Measurements from ENCODE around the gene RPS10.
"Not testable (repeated sequence)": the region's sequence is repeated elsewhere in the genome, so short reads cannot be mapped to it uniquely, and the experiment has no call there.

Gene RPS10

GRCh38 chr6:34373511-34373910, 52.4 kb downstream of the RPS10 start:
- DNase-seq (ENCODE audit: low read depth, low spot score), result no peak

DNA sequence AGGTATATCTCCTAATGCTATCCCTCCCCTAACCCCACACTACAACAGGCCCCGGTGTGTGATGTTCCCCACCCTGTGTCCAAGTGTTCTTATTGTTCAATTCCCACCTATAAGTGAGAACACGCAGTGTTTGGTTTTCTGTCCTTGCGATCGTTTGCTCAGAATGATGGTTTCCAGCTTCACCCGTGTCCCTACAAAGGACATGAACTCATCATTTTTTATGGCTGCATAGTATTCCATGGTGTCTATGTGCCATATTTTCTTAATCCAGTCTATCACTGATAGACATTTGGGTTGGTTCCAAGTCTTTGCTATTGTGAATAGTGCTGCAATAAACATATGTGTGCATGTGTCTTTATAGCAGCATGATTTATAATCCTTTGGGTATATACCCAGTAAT, 54.0 kb downstream of the RPS10 start:
- DNase-seq (ENCODE audit: low read depth, low spot score), result not testable (repeated sequence)

DNA sequence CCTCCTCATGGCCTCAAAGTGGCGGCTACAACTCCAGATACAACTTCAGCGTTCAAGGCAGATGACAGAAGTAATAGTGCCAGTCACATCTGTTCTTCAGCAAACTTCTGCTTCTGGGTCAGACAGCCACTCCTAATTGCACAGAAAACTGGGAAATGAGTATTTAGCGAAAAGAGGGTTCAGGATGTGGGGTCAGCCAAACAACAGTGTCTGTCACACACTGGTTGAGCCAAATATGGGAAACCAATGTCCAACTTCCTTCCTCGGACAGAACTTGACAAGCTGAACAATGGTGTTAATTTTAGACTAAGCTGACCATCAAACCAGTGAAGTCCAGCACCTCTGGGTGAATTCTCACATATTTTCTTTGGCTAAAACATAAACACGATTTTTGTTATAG, 55.5 kb downstream of the RPS10 start:
- no peak for DNase-seq (ENCODE audit: low read depth, low spot score)

- DNase-seq (ENCODE audit: low read depth, low spot score), result no peak
These were observed 56.5 kb downstream of the RPS10 start for GRCh38 chr6:34369385-34369784.

Measured in activated naive CD8-positive, alpha-beta T cell treated with anti-CD3 and anti-CD28 coated beads, Interleukin-2, amount 50 U/mL, for 16 hours (primary cell).